ENCODE measurements around the gene FBXO44.

Gene FBXO44

DNA sequence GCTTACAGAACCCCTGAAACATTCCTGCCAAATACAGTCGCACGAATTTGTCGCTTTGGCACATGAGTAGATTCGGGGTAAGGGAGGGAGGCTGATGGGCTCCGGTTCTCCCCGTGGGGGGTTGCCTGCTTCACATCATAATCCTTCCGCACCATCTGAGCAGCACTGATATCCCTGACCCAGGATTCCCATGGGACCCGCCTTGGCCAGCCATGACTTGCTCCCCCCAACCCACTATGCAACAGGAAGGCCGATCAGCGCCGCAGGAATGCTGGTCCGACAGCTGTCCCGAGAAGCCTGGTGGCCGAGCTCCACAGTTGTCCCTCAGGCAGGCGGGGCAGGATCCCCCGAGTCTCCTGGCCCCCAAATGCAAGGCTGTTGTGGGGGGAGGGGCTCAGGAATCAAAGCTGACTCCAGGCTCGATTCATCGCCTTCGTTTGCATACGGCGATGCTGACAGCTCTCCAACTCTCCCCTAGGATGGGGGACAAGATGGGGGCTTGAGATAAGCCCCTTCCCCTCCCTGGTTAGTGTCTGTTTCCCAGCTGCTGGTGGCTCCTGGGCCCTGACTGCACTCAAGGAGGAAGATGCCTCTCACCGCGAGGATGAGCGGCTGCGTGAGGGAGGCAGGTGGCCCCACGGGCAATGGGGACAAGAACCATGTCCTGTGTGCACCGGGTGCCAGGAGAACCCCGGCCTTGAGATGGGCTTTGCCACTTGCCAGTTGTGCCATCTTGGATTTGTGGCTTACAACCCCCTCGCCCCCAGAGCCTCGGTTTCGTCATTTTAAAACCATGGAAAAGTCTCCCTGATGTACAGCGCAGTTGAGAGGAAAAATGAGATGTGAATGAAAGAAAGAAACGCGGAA is 46.2 kb downstream of the FBXO44 start:
- Histone ChIP-seq H3K9ac (ENCODE audit: low read length) (no peak overlapping the region), H3K27me3 (ENCODE audit: control insufficient read depth, insufficient read depth, low read length) (peaks cover 30% of the 10 kb centered on the region)

DNA sequence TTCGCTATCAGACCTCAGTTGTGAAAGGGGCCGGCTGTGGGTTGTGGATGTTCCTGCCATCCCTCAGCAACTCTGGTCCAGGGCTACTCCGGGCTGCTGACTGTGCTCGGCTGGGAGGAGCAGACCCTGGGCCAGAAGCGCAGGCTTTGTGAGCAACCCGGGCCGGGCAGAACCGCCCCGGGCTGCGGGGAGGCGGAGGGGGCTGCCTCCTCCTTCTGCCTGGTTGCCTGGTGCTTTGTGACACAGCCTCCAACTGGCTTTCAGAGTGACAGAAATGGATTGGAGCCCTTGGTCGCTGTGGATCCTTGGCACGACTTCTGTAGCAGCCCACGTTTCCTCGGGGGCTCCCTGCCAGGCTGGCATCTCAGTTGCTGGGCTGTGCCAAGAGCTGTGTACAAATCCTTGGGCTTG is 46.9 kb downstream of the FBXO44 start:
- Histone ChIP-seq H3K27me3 (ENCODE audit: control insufficient read depth, insufficient read depth, low read length) (peaks cover 29% of the 10 kb centered on the region), H3K4me1 (ENCODE audit: control insufficient read depth, insufficient read depth, low read length) (no peaks in the 10 kb centered on the region), H3K9ac (ENCODE audit: low read length) (no peak overlapping the region), H3K36me3 (ENCODE audit: control insufficient read depth, insufficient read depth, low read length) (no peaks in the 10 kb centered on the region), H3K9me3 (ENCODE audit: control insufficient read depth, low read length) (no peaks in the 10 kb centered on the region), H3K4me3 (ENCODE audit: low read length) (no peak overlapping the region)

More for the DNA sequence above, 46.2 kb downstream of the FBXO44 start:
- no peak overlapping the region for H3K4me3 ChIP-seq (ENCODE audit: low read length)
- H3K36me3 ChIP-seq (ENCODE audit: control insufficient read depth, insufficient read depth, low read length) = no peaks in the 10 kb centered on the region
- H3K9me3 ChIP-seq (ENCODE audit: control insufficient read depth, low read length) = no peaks in the 10 kb centered on the region
- H3K4me1 ChIP-seq (ENCODE audit: control insufficient read depth, insufficient read depth, low read length) = no peaks in the 10 kb centered on the region

DNA sequence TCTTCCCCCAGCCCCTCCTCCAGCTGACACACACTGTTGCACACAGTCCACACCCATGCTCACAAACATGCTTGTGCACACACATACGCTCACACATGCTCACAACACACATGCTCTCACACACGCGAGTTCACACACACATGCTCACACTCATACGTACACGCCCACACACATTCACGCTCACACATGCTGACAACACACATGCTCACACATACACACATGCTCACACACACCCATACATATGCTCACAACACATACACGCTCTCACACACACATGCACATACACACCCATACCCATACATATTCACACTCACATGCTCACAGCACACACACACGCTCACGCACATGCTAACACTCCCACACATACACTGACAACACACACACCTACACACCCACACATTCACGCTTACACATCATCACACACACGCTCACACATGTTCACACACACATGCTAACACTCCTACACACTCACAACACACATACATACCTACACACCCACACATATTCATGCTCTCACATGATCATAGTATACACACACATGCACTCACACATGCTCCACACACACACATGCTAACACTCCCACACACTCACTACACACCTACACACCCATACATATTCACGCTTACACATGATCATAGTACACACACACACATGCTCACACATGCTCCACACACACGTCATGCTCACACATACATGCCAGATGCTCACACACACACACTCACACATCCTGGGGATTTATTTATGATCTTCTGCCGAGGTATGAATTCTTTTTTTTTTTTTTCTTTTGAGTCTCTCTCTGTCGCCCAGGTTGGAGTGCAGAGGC is 47.5 kb downstream of the FBXO44 start:
- H3K9me3 ChIP-seq (ENCODE audit: control insufficient read depth, low read length) = no peaks in the 10 kb centered on the region
- no peak overlapping the region for H3K4me3 ChIP-seq (ENCODE audit: low read length)
- no peak overlapping the region for H3K9ac ChIP-seq (ENCODE audit: low read length)
- no peaks in the 10 kb centered on the region for H3K36me3 ChIP-seq (ENCODE audit: control insufficient read depth, insufficient read depth, low read length)
- peaks cover 29% of the 10 kb centered on the region for H3K27me3 ChIP-seq (ENCODE audit: control insufficient read depth, insufficient read depth, low read length)
- no peaks in the 10 kb centered on the region for H3K4me1 ChIP-seq (ENCODE audit: control insufficient read depth, insufficient read depth, low read length)

DNA sequence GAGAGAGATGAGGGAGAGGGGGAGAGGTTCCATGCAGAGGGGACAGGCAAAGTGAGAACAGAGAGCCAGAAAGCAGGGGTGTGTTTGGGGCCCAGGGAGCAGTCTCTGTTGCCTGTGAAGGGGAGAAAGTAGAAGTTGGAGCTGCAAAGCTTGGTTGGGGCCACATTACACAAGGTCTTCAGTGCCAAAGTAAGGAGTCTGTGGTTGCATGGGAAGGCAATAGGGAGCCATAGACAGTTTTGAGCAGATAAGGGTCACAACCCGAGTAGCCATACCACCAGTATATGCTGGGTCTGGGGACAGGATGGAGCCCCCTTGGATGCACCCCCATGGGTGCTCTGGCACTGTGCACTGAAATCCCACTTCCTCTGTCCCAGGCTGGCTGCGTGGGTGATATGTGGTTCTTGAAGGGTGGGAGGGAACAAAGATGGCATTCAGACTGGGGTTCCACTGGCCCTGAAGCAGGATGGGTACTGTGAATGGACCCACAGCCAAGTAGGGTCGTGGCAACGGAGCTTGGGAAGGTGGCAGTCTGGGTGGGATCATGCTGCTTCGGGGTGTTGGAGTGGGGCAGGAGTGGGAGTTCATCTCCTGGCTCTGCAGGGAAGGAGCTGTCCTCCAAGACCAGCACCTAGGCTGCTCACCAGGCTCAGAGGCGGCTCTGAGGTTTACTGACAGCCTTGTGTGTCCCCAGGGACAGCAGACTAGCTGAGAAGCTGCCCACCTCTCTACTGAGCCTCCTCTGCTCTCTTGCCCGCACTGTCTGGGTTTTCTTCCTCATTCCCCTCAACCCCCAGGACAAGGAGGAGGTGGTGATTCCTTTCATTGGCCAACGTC is 48.9 kb downstream of the FBXO44 start:
- Histone ChIP-seq H3K27me3 (ENCODE audit: control insufficient read depth, insufficient read depth, low read length) (peaks cover 29% of the 10 kb centered on the region), H3K9me3 (ENCODE audit: control insufficient read depth, low read length) (no peaks in the 10 kb centered on the region), H3K4me3 (ENCODE audit: low read length) (no peak overlapping the region), H3K36me3 (ENCODE audit: control insufficient read depth, insufficient read depth, low read length) (no peaks in the 10 kb centered on the region), H3K9ac (ENCODE audit: low read length) (no peak overlapping the region), H3K4me1 (ENCODE audit: control insufficient read depth, insufficient read depth, low read length) (peaks cover 8% of the 10 kb centered on the region)

DNA sequence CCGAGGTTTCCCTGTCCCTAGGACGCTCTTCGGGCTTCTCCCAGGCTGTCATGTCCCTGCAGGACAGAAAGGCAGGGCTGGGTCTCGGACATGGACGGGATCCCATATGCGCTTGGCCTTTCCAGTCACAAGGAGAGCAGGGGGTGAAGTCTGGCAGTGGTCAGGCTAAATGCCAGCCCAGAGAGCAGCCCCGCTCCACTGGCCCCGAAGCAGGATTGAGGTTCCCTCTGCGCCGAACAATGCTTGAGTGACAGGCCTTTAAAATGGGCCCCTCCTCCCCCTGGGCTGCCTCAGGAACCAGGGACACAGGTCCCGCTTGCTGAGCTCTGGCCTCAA is 49.5 kb downstream of the FBXO44 start:
- H3K4me3 ChIP-seq (ENCODE audit: low read length) = no peak overlapping the region
- H3K36me3 ChIP-seq (ENCODE audit: control insufficient read depth, insufficient read depth, low read length) = no peaks in the 10 kb centered on the region
- H3K9me3 ChIP-seq (ENCODE audit: control insufficient read depth, low read length) = no peaks in the 10 kb centered on the region
- peaks cover 29% of the 10 kb centered on the region for H3K27me3 ChIP-seq (ENCODE audit: control insufficient read depth, insufficient read depth, low read length)
- peaks cover 8% of the 10 kb centered on the region for H3K4me1 ChIP-seq (ENCODE audit: control insufficient read depth, insufficient read depth, low read length)
- H3K9ac ChIP-seq (ENCODE audit: low read length) = no peak overlapping the region

DNA sequence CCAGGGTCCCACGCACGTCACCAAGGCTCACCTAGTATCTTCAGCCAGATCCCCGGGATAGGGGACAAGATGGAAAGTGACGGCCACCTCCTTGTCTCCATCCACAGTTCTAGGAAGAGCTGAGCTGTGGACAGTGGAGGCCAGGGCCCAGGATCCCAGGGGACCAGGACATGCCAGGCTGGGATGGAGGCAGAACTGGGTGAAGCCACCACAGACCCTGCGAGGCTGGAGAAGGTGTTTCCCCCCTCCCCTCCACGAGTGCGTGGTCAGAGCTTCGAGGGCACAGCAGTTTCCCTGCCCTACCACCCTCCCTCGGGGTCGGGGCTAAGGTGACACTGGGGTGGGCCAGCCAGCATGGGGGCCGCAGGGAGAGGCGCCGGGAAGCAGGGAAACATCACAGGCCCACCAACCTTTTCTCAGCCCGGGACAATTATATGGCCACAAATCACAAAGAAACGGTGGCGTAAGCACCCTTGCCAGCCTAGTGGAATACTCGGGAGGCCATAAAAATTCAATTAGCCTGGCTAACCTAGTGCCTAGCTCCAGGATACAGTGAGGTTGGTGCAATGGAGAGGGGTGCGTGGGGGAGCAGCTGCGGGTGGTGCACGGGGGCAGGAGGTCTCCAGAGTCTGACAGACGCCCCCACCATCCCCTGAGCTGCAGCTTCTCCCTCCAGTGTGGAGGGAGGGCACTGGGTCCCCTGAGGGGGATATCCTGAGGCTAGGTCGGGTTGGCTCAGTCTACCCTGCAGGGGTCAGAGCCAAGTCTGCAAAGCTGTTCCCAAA is 50.2 kb downstream of the FBXO44 start:
- Histone ChIP-seq H3K9ac (ENCODE audit: low read length) (no peak overlapping the region), H3K9me3 (ENCODE audit: control insufficient read depth, low read length) (no peaks in the 10 kb centered on the region), H3K4me3 (ENCODE audit: low read length) (no peak overlapping the region), H3K27me3 (ENCODE audit: control insufficient read depth, insufficient read depth, low read length) (peaks cover 29% of the 10 kb centered on the region), H3K36me3 (ENCODE audit: control insufficient read depth, insufficient read depth, low read length) (no peaks in the 10 kb centered on the region), H3K4me1 (ENCODE audit: control insufficient read depth, insufficient read depth, low read length) (peaks cover 8% of the 10 kb centered on the region)

DNA sequence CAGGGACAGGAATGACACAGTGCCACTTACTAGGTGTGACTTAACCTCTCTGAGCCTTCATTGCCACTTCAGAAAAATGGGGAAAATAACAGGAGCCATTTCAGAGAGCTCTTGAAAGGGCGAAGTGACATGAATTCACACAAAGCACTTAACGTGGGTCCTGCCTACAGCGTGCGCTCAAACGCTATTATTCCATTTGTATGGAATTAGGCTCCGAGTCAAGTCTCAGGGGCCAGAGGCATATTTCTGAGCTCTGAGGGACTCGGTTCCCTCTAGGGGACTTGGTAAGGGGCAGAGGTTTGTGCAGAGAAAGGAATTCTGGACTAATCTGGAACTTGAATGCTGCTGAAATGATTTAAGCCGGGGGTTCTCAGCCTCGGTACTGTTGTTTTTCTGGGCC is 50.9 kb downstream of the FBXO44 start:
- Histone ChIP-seq H3K9me3 (ENCODE audit: control insufficient read depth, low read length) (no peaks in the 10 kb centered on the region), H3K36me3 (ENCODE audit: control insufficient read depth, insufficient read depth, low read length) (no peaks in the 10 kb centered on the region), H3K27me3 (ENCODE audit: control insufficient read depth, insufficient read depth, low read length) (peaks cover 29% of the 10 kb centered on the region), H3K9ac (ENCODE audit: low read length) (no peak overlapping the region), H3K4me3 (ENCODE audit: low read length) (no peak overlapping the region), H3K4me1 (ENCODE audit: control insufficient read depth, insufficient read depth, low read length) (peaks cover 8% of the 10 kb centered on the region)

DNA sequence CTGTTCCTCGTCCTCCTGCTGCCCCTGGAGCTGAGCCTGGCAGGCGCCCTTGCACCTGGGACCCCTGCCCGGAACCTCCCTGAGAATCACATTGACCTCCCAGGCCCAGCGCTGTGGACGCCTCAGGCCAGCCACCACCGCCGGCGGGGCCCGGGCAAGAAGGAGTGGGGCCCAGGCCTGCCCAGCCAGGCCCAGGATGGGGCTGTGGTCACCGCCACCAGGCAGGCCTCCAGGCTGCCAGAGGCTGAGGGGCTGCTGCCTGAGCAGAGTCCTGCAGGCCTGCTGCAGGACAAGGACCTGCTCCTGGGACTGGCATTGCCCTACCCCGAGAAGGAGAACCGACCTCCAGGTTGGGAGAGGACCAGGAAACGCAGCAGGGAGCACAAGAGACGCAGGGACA is 51.6 kb downstream of the FBXO44 start:
- peaks cover 8% of the 10 kb centered on the region for H3K4me1 ChIP-seq (ENCODE audit: control insufficient read depth, insufficient read depth, low read length)
- no peak overlapping the region for H3K9ac ChIP-seq (ENCODE audit: low read length)
- no peaks in the 10 kb centered on the region for H3K9me3 ChIP-seq (ENCODE audit: control insufficient read depth, low read length)
- peaks cover 24% of the 10 kb centered on the region for H3K27me3 ChIP-seq (ENCODE audit: control insufficient read depth, insufficient read depth, low read length)
- H3K36me3 ChIP-seq (ENCODE audit: control insufficient read depth, insufficient read depth, low read length) = no peaks in the 10 kb centered on the region
- no peak overlapping the region for H3K4me3 ChIP-seq (ENCODE audit: low read length)

DNA sequence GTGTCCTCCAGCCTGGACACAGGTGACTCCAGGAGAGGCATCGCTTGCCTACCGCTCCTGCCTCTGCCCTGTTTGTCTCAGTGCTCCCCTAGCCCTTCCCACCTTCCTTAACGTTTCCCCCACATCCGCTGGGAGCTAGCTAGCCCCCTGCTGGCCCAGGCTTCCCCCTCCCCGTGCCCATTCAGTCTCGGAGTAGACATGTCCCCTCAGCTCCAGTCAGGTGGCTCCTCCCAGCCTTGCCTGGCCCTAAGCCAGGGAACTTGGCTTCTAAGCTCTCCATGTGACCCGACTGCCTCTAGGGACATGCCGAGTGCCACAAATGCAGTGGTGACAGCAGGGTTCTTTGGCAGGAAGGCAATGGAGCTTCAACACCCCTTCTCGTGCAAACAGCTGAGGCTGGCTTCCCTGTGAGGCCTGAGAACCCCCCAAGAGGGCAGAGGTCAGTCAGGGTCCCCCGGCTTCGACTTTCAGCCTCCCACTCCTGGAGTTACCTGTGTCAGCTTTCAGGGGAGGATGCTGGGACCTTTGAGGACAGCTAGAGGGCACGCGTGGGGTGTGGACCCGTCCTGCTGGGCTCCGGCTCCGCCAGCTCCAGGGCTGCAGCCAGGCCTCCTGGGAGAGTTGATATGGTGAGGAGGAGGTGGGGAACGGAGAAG is 53.1 kb downstream of the FBXO44 start:
- Histone ChIP-seq H3K27me3 (ENCODE audit: control insufficient read depth, insufficient read depth, low read length) (peaks cover 25% of the 10 kb centered on the region), H3K9ac (ENCODE audit: low read length) (no peak overlapping the region), H3K4me1 (ENCODE audit: control insufficient read depth, insufficient read depth, low read length) (peaks cover 8% of the 10 kb centered on the region), H3K36me3 (ENCODE audit: control insufficient read depth, insufficient read depth, low read length) (no peaks in the 10 kb centered on the region), H3K4me3 (ENCODE audit: low read length) (no peak overlapping the region), H3K9me3 (ENCODE audit: control insufficient read depth, low read length) (no peaks in the 10 kb centered on the region)

DNA sequence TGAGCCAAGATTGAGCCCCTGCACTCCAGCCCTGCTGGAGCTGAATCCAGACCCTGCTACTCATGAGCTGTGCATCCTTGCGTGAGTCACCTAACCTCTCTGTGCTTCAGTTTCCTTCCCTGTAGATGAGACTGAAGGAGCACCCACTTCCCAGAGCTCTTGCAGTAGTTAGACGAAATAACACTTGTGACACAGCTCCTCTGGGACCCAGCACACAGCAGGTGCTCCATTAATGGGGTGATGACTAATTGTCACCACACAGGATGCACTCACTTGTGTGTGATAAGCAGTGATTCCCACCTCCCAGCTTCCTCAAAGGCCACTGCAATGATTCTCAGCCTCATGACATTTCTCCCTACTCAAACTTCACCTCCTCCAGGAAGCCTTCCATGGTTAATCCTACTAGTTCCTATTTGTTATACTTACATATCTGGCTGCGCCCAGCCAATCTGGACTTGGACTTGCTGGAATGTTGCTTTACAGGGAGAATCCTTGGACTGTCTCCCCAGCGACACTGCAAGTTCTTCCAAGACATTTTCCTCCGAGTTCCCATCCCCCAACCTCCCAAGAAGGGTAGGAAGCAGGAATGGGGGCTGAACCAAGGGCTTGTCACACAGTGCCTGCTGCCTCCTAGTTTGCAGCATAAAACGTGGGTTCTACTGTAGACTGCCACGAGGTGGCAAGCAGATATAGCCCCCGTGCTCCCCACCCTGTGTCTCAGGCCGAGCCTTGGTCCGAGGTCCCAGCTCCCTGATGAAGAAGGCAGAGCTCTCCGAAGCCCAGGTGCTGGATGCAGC is 54.1 kb downstream of the FBXO44 start:
- H3K27me3 ChIP-seq (ENCODE audit: control insufficient read depth, insufficient read depth, low read length) = peaks cover 17% of the 10 kb centered on the region
- peaks cover 8% of the 10 kb centered on the region for H3K4me1 ChIP-seq (ENCODE audit: control insufficient read depth, insufficient read depth, low read length)
- no peaks in the 10 kb centered on the region for H3K9me3 ChIP-seq (ENCODE audit: control insufficient read depth, low read length)
- no peak overlapping the region for H3K4me3 ChIP-seq (ENCODE audit: low read length)
- no peaks in the 10 kb centered on the region for H3K36me3 ChIP-seq (ENCODE audit: control insufficient read depth, insufficient read depth, low read length)
- H3K9ac ChIP-seq (ENCODE audit: low read length) = no peak overlapping the region

Data from mucosa of stomach (tissue), 1 donor.